ENCODE results near the gene EVPL. TPM values are rescaled to one million over a fixed set of nuclear protein-coding genes. Genes with fewer than 3 reads are reported as not detected.

The EVPL gene
- 0.11 and 0.13 TPM in 2 replicates for total RNA-seq

GRCh38 chr17:76027159-76027839 is at the start of gene EVPL:
Gene EVPL, minus strand, starts transcription at chr17:76027306. Its CDS starts 108 bp downstream, at chr17:76027198.

GRCh38 chr17:76074390-76075363 is 47.6 kb upstream of the EVPL start, which contains the start of gene GALR2:
Gene GALR2, plus strand, starts transcription at chr17:76074781. Its CDS starts 103 bp downstream, at chr17:76074884.

GRCh38 chr17:76072148-76072858 is 45.2 kb upstream of the EVPL start, which contains the start of gene SRP68:
Gene SRP68, minus strand, starts transcription at chr17:76072517. Its CDS starts 26 bp downstream, at chr17:76072491.

GRCh38 chr17:76000755-76001521 is 26.2 kb downstream of the EVPL start, which contains the start of gene CDK3:
Gene CDK3, plus strand, starts transcription at chr17:76000855. Its CDS starts 571 bp downstream, at chr17:76001426.

GRCh38 chr17:75978938-75979704 is 48.0 kb downstream of the EVPL start, which contains the start of the genes ACOX1 and TEN1:
Gene ACOX1, minus strand, starts transcription at chr17:75979166. Its CDS starts 93 bp downstream, at chr17:75979073.
Gene TEN1, plus strand, starts transcription at chr17:75979240. Its CDS starts 6,953 bp downstream, at chr17:75986193.

Other genes with a start within 250 kb of the EVPL start
- 23.1 and 27.4 TPM in 2 replicates for gene UNK, start 242.5 kb downstream of the EVPL start, total RNA-seq
- 0.76 and 1.6 TPM in 2 replicates for gene UNC13D, start 182.9 kb downstream of the EVPL start, total RNA-seq
- gene WBP2, start 172.0 kb downstream of the EVPL start, total RNA-seq, result 25.1 and 46.8 TPM in 2 replicates
- gene TRIM47, start 148.7 kb downstream of the EVPL start, total RNA-seq, result 36.8 and 50.0 TPM in 2 replicates
- 14.7 and 20.3 TPM in 2 replicates for gene TRIM65, start 130.4 kb downstream of the EVPL start, total RNA-seq
- gene MRPL38, start 122.4 kb downstream of the EVPL start, total RNA-seq, result 21.3 and 27.6 TPM in 2 replicates
- gene FBF1, start 86.3 kb downstream of the EVPL start, total RNA-seq, result 8.9 and 9.5 TPM in 2 replicates
- 55.3 and 57.4 TPM in 2 replicates for gene ACOX1, start 48.1 kb downstream of the EVPL start, total RNA-seq
- gene TEN1, start 48.1 kb downstream of the EVPL start, total RNA-seq, result 16.2 and 20.1 TPM in 2 replicates
- gene CDK3, start 26.5 kb downstream of the EVPL start, total RNA-seq, result 0.78 and 0.97 TPM in 2 replicates
- 31.9 and 33.6 TPM in 2 replicates for gene SRP68, start 45.2 kb upstream of the EVPL start, total RNA-seq
- gene GALR2, start 47.5 kb upstream of the EVPL start, total RNA-seq, result 0.11 TPM in 1 of 2 replicates, not detected in the other
- gene ZACN, start 51.9 kb upstream of the EVPL start, total RNA-seq, result under 0.01 TPM in 1 of 2 replicates, not detected in the other
- gene EXOC7, start 76.5 kb upstream of the EVPL start, total RNA-seq, result 92.2 and 94.1 TPM in 2 replicates
- gene FOXJ1, start 113.9 kb upstream of the EVPL start, total RNA-seq, result not detected in 2 replicates
- 0.26 and 0.76 TPM in 2 replicates for gene RNF157, start 213.2 kb upstream of the EVPL start, total RNA-seq
- gene UBALD2, start 238.0 kb upstream of the EVPL start, total RNA-seq, result 3.2 and 3.4 TPM in 2 replicates